Loucy (cell line): ENCODE measurements around the gene FRAS1.

Experiments used
- EZH2phosphoT487 ChIP-seq: fragments of 200-600 bp; IDR thresholded peaks from 2 replicates; pipeline ENCODE4 v1.6.1; 2018; ENCODE audit warnings: antibody characterized with exemption, mild to moderate bottlenecking, moderate library complexity, borderline replicate concordance
- TF ChIP-seq, protein P1 (sequence below): fragments of 200-600 bp; sonication (generic); conservative IDR thresholded peaks from 2 replicates; pipeline ENCODE4 v1.5.1; 2014; ENCODE audit warnings: mild to moderate bottlenecking, antibody characterized with exemption, low read length

DNA sequence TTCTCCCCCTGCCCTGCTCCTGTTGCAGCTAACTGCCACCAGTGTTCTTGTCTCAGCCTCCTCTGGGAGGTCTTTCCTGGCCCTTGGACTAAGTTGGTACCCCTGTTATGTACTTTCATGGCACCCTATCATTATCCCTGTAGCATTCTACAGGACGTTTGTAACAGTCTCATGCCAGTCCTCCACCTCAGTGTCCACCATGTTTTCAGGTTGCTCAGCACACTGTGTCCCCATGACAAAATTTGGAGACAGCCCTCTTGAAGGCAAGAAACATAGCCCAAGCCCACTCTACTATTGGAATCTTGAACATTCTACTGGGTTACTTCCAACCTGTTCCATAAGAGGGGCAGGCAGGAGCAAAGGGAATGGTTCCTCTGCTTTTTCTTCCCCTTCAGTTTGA is 300.0 kb downstream of the FRAS1 start:
- TF ChIP-seq, protein P1, sequence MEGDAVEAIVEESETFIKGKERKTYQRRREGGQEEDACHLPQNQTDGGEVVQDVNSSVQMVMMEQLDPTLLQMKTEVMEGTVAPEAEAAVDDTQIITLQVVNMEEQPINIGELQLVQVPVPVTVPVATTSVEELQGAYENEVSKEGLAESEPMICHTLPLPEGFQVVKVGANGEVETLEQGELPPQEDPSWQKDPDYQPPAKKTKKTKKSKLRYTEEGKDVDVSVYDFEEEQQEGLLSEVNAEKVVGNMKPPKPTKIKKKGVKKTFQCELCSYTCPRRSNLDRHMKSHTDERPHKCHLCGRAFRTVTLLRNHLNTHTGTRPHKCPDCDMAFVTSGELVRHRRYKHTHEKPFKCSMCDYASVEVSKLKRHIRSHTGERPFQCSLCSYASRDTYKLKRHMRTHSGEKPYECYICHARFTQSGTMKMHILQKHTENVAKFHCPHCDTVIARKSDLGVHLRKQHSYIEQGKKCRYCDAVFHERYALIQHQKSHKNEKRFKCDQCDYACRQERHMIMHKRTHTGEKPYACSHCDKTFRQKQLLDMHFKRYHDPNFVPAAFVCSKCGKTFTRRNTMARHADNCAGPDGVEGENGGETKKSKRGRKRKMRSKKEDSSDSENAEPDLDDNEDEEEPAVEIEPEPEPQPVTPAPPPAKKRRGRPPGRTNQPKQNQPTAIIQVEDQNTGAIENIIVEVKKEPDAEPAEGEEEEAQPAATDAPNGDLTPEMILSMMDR = no peak
- TF ChIP-seq EZH2phosphoT487 = no peak
